Smooth muscle cell (in vitro differentiated cells): Measurements from ENCODE around the gene TPM3. TPM values are rescaled to one million over a fixed set of nuclear protein-coding genes. Genes with fewer than 3 reads are reported as not detected.

Experiments used
- DNase-seq: peaks from one replicate; lab custom pipeline; 2025; ENCODE audit not compliant: unreplicated experiment; lab: John Stamatoyannopoulos, UW
- H2AFZ ChIP-seq: fragments of 200-600 bp; sonication (generic); 2 replicates; pipeline ENCODE4 v1.6.0; 2016; ENCODE audit warnings: antibody characterized with exemption, low read depth, mild to moderate bottlenecking
- H3F3A ChIP-seq: fragments of 200-600 bp; sonication (generic); 2 replicates; pipeline ENCODE4 v1.6.0; 2017; ENCODE audit warnings: antibody characterized with exemption, low read depth
- H3K27ac ChIP-seq: fragments of 200-600 bp; sonication (generic); 2 replicates; pipeline ENCODE4 v1.5.1; 2016; ENCODE audit warnings: low read depth, mild to moderate bottlenecking
- H3K27me3 ChIP-seq: fragments of 200-600 bp; sonication (generic); 2 replicates; pipeline ENCODE4 v1.6.1; 2016; ENCODE audit warnings: low read depth, mild to moderate bottlenecking
- H3K36me3 ChIP-seq: fragments of 200-600 bp; sonication (generic); 2 replicates; pipeline ENCODE4 v1.5.1; 2016; ENCODE audit warnings: low read depth
- H3K4me1 ChIP-seq: fragments of 200-600 bp; sonication (generic); 2 replicates; pipeline ENCODE4 v1.5.1; 2016; ENCODE audit warnings: low read depth
- H3K4me2 ChIP-seq: fragments of 200-600 bp; sonication (generic); 2 replicates; pipeline ENCODE4 v1.6.0; 2016; ENCODE audit warnings: mild to moderate bottlenecking
- H3K4me3 ChIP-seq: fragments of 200-600 bp; sonication (generic); 2 replicates; pipeline ENCODE4 v1.5.1; 2016; ENCODE audit warnings: mild to moderate bottlenecking
- H3K79me2 ChIP-seq: fragments of 200-600 bp; sonication (generic); 2 replicates; pipeline ENCODE4 v1.6.0; 2016; ENCODE audit warnings: low read depth, mild to moderate bottlenecking
- H3K9ac ChIP-seq: fragments of 200-600 bp; sonication (generic); 2 replicates; pipeline ENCODE4 v1.6.0; 2016; ENCODE audit warnings: low read depth
- H3K9me3 ChIP-seq: fragments of 200-600 bp; sonication (generic); replicated peaks from 2 replicates; pipeline ENCODE4 v1.5.1; 2016; ENCODE audit warnings: low read depth
- H4K20me1 ChIP-seq: fragments of 200-600 bp; sonication (generic); 2 replicates; pipeline ENCODE4 v1.6.0; 2016; ENCODE audit warnings: low read depth
- CTCF ChIP-seq: fragments of 200-600 bp; sonication (generic); IDR thresholded peaks from 2 replicates; pipeline ENCODE4 v1.5.1; 2017; ENCODE audit warnings: borderline replicate concordance, mild to moderate bottlenecking, antibody characterized with exemption; ENCODE audit not compliant: insufficient read depth, poor library complexity, severe bottlenecking
- WGBS: methylation state at CpG from one replicate; pipeline ENCODE4 v1.1.7; 2016; ENCODE audit warnings: low lambda C conversion rate; 5-methylcytosine and 5-hydroxymethylcytosine counted together
- polyA plus RNA-seq: library from polyadenylated mRNA; unstranded; fragments of >200 nt; fragmentation: Nextera tagmentation; extraction: Ambion mirVana; gene quantifications from 2 replicates; pipeline ENCODE4 v1.2.1, GENCODE V29; 2016
- total RNA-seq: library from RNA; depleted of rRNA; stranded (reverse); fragments of >200 nt; gene quantifications from 2 replicates; pipeline ENCODE4 v1.2.3, GENCODE V29; 2014

Gene TPM3
- total and polyA plus RNA-seq, 2 experiments from 2014 or later, result 384 to 436 TPM

DNA sequence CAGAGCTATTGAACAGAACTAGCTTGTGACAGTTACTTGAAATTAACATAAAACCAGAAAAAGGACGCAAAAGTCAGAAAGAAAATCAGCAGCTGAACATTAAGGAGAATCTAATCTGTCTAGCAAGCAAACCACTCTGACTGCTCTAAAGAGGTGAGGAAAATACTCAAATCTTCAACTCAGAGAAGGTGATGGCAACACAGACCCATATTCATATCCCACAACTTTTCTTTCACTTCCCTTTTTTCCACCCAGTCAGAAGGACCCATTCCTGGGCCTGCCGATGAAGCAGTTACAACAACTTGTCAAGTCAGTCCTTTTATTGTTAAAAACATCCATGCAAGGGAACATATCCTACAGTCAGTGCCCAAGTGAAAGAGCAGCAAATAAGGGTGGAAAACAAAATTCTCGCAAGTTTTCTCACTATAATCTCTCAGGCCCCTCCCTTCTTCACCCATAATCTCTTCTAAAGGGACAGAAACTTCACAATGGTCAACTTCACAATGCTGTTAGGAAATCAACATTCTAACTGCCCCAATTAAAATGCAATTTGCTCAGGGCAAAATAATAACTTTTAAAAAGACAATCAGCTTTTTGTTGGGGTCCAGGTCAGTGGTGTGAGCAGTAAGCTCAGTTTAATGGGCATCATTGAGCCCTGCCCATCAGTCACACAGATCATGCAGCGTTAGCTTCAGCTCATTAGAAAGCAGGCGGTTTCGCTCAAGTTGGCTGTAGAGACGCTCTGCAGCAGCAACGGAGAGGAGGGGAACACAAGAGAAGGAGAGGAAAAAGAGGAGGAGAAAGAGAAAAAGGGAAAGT, 33.4 kb downstream of the TPM3 start:
- Histone ChIP-seq H3K27me3 (no peaks in the 10 kb centered on the region), H3K27ac (peak overlapping the region; percentile 34)

DNA sequence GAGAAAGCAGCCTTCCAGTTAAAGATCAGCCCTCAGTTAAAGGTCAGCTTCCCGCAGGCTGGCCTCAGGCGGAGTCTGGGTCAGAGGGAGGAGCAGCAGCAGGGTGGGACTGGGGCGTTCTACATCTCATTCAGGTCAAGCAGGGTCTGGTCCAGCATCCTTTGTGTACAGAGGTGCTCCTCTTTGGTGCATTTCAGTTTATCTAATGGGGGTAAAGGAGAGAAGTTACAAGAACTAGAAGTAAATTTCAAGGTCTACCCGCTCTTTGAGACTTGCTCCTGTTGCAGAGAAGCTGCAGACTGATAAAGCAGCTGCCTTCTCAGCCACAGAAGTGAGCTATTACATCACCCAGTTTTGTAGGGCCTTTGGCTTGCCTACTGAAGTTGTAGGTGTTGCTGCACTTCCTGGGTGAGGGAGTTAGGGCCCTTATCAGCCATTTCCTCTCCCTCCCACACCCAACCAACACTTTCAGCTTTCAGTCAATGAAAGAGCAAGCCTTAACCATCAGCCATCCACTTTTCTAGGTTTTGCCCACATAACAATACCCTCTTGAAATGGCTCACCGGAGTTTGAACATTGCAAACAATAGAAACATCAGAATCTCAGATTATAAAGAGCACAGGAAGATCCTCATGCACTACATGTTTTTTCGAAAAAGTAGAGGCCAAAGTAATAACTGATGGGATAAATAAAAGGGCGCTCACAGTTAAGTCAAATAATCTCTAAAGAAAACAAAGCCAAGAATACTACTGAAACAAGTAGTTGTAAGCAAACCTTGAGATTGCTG, 34.2 kb downstream of the TPM3 start:
- H3K4me1 ChIP-seq, result peaks cover 13% of the 10 kb centered on the region
- H3K4me2 ChIP-seq, result peak overlapping the region; percentile 19
- no peaks in the 10 kb centered on the region for H3K27me3 ChIP-seq
- no peak overlapping the region for H3K9ac ChIP-seq
- H3K79me2 ChIP-seq, result peaks cover 17% of the 10 kb centered on the region
- peaks cover 44% of the 10 kb centered on the region for H3F3A ChIP-seq
- H3K9me3 ChIP-seq, result no peaks in the 10 kb centered on the region
- H4K20me1 ChIP-seq, result peaks cover 53% of the 10 kb centered on the region
- peaks cover 11% of the 10 kb centered on the region for H3K36me3 ChIP-seq
- no peak for DNase-seq
- no peak overlapping the region for H3K4me3 ChIP-seq
- no peak overlapping the region for H2AFZ ChIP-seq
- TF ChIP-seq CTCF, result no peak
- WGBS, result 69% methylated on average over 7 of the region's 7 CpGs
- peak overlapping the region; percentile 34 for H3K27ac ChIP-seq

More for the DNA sequence above, 33.4 kb downstream of the TPM3 start:
- peak overlapping the region; percentile 19 for H3K4me2 ChIP-seq
- peaks cover 44% of the 10 kb centered on the region for H3F3A ChIP-seq
- H3K9ac ChIP-seq, result no peak overlapping the region
- no peak for TF ChIP-seq CTCF
- peaks cover 13% of the 10 kb centered on the region for H3K4me1 ChIP-seq
- H3K9me3 ChIP-seq, result no peaks in the 10 kb centered on the region
- peaks cover 14% of the 10 kb centered on the region for H3K36me3 ChIP-seq
- WGBS, result 91% methylated on average over 8 of the region's 8 CpGs
- no peak overlapping the region for H3K4me3 ChIP-seq
- DNase-seq, result no peak
- H4K20me1 ChIP-seq, result peaks cover 61% of the 10 kb centered on the region
- no peak overlapping the region for H2AFZ ChIP-seq
- H3K79me2 ChIP-seq, result peaks cover 21% of the 10 kb centered on the region

DNA sequence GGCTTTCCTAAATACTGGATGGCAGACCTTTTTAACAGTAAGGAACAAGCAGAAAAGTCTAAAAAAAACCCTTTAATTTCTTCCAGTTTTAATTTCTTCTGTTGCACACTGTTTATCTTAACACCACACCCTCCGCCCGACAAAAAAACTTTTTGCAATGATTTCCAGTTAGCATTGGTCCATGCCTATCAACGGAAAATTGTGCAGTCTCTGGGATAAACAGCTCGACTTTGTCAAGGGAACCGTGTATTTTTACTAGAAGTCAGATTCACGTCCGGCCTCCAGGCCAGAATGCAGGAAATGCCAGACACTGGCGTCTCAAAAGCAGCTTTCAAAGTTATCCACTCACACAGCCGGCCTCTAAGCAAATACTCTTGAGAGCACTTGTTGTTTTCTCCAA, 36.6 kb downstream of the TPM3 start:
- H3K79me2 ChIP-seq, result peaks cover 3% of the 10 kb centered on the region
- no peaks in the 10 kb centered on the region for H3K27me3 ChIP-seq
- no peak for DNase-seq
- peaks cover 38% of the 10 kb centered on the region for H3F3A ChIP-seq
- H3K9ac ChIP-seq, result no peak overlapping the region
- 15% methylated on average over 9 of the region's 9 CpGs for WGBS
- H3K36me3 ChIP-seq, result peaks cover 6% of the 10 kb centered on the region
- no peak overlapping the region for H3K4me3 ChIP-seq
- H4K20me1 ChIP-seq, result peaks cover 32% of the 10 kb centered on the region
- H3K4me1 ChIP-seq, result peaks cover 13% of the 10 kb centered on the region
- H3K4me2 ChIP-seq, result peak overlapping the region; percentile 18
- H3K27ac ChIP-seq, result peak overlapping the region; percentile 73
- no peak overlapping the region for H2AFZ ChIP-seq
- no peaks in the 10 kb centered on the region for H3K9me3 ChIP-seq
- TF ChIP-seq CTCF, result no peak
